HG02973 (cell line): ENCODE measurements around the gene GUCY2D.
"Not testable (repeated sequence)": the region's sequence is repeated elsewhere in the genome, so short reads cannot be mapped to it uniquely, and the experiment has no call there.

ENCODE experiments used
- ATAC-seq: cut with Tn5 transposase; IDR thresholded peaks from one replicate; pipeline ENCODE4 v1.9.1; 2021; ENCODE audit warnings: moderate library complexity; ENCODE audit not compliant: unreplicated experiment

Gene GUCY2D

GRCh38 chr17:8001976-8002720 lies at the start of gene GUCY2D:
GUCY2D (plus strand) TSS chr17:8002615; CDS start chr17:8003048, 433 bp downstream.
- no peak for ATAC-seq

GRCh38 chr17:7953266-7953665 lies 49.1 kb upstream of the GUCY2D start:
- not testable (repeated sequence) for ATAC-seq

GRCh38 chr17:7955414-7956227 lies 46.8 kb upstream of the GUCY2D start:
- ATAC-seq: no peak

GRCh38 chr17:7956228-7956965 lies 46.0 kb upstream of the GUCY2D start:
- no peak for ATAC-seq

GRCh38 chr17:7959503-7960253 lies 42.7 kb upstream of the GUCY2D start:
- no peak for ATAC-seq

- ATAC-seq: no peak
These were observed 41.0 kb upstream of the GUCY2D start for GRCh38 chr17:7961421-7961820.

GRCh38 chr17:7967751-7968150 lies 34.7 kb upstream of the GUCY2D start:
- no peak for ATAC-seq

- no peak for ATAC-seq
These were observed 33.0 kb upstream of the GUCY2D start for GRCh38 chr17:7969433-7969832.

- no peak for ATAC-seq
These were observed 30.8 kb upstream of the GUCY2D start for GRCh38 chr17:7971651-7972050.

- no peak for ATAC-seq
These were observed 30.2 kb upstream of the GUCY2D start for GRCh38 chr17:7972131-7972785.

GRCh38 chr17:7974638-7975131 lies 27.7 kb upstream of the GUCY2D start:
- no peak for ATAC-seq

GRCh38 chr17:7977039-7977438 lies 25.4 kb upstream of the GUCY2D start:
- no peak for ATAC-seq

GRCh38 chr17:7977805-7978204 lies 24.6 kb upstream of the GUCY2D start:
- no peak for ATAC-seq

GRCh38 chr17:7982173-7982572 lies 20.2 kb upstream of the GUCY2D start:
- ATAC-seq: no peak

GRCh38 chr17:7982666-7983065 lies 19.7 kb upstream of the GUCY2D start:
- no peak for ATAC-seq

GRCh38 chr17:7984904-7985303 lies 17.5 kb upstream of the GUCY2D start:
- ATAC-seq: no peak

GRCh38 chr17:7987112-7987893 lies 15.1 kb upstream of the GUCY2D start:
- ATAC-seq: no peak

GRCh38 chr17:7988750-7989178 lies 13.7 kb upstream of the GUCY2D start:
- ATAC-seq: no peak
